NCI-H69 (cell line): ENCODE results near the gene PPIF.
A peak's percentile ranks its signal among the peaks of the same experiment; 100 is the strongest.

Source experiments
- DNase-seq: peaks from one replicate; lab custom pipeline; 2025; lab: John Stamatoyannopoulos, UW

PPIF gene

GRCh38 chr10:79347226-79347893 lies at the start of gene PPIF:
Gene PPIF (plus strand): TSS chr10:79347469. CDS start chr10:79347549, 80 bp downstream.
- DNase-seq, result peak; percentile 93

GRCh38 chr10:79298403-79299244 lies 48.6 kb upstream of the PPIF start:
- DNase-seq, result peak; percentile 22

GRCh38 chr10:79299397-79300241 lies 47.6 kb upstream of the PPIF start:
- DNase-seq, result no peak

GRCh38 chr10:79300711-79301110 lies 46.6 kb upstream of the PPIF start:
- no peak for DNase-seq

- DNase-seq, result no peak
Measured at GRCh38 chr10:79301754-79302530, 45.3 kb upstream of the PPIF start.

GRCh38 chr10:79303631-79304478 lies 43.4 kb upstream of the PPIF start:
- DNase-seq, result no peak

- DNase-seq, result no peak
Measured at GRCh38 chr10:79304479-79305087, 42.7 kb upstream of the PPIF start.

GRCh38 chr10:79305515-79305914 lies 41.8 kb upstream of the PPIF start:
- no peak for DNase-seq

GRCh38 chr10:79305988-79306387 lies 41.3 kb upstream of the PPIF start:
- DNase-seq, result no peak

GRCh38 chr10:79306644-79307220 lies 40.5 kb upstream of the PPIF start:
- no peak for DNase-seq

GRCh38 chr10:79308016-79308415 lies 39.3 kb upstream of the PPIF start:
- DNase-seq, result no peak

- DNase-seq, result no peak
Measured at GRCh38 chr10:79308969-79309665, 38.2 kb upstream of the PPIF start.

GRCh38 chr10:79310200-79310865 lies 36.9 kb upstream of the PPIF start:
- DNase-seq, result no peak

GRCh38 chr10:79310911-79311573 lies 36.2 kb upstream of the PPIF start:
- no peak for DNase-seq

GRCh38 chr10:79311581-79312407 lies 35.5 kb upstream of the PPIF start:
- DNase-seq, result no peak

- no peak for DNase-seq
Measured at GRCh38 chr10:79312601-79313187, 34.6 kb upstream of the PPIF start.

GRCh38 chr10:79313320-79313719 lies 33.9 kb upstream of the PPIF start:
- DNase-seq, result no peak
